ENCODE results near the gene C2CD5. TPM values are rescaled to one million over a fixed set of nuclear protein-coding genes. Genes with fewer than 3 reads are reported as not detected.
A peak's percentile ranks its signal among the peaks of the same experiment; 100 is the strongest.
"Not testable (repeated sequence)": the region's sequence is repeated elsewhere in the genome, so short reads cannot be mapped to it uniquely, and the experiment has no call there.

Gene C2CD5
- 27.3 and 37.7 TPM in 2 replicates for polyA plus RNA-seq (2014; cell fraction: cytosol; rRNA removed)
- 124 and 173 TPM in 2 replicates for polyA plus RNA-seq (2014; cell fraction: nucleus; rRNA removed)

DNA sequence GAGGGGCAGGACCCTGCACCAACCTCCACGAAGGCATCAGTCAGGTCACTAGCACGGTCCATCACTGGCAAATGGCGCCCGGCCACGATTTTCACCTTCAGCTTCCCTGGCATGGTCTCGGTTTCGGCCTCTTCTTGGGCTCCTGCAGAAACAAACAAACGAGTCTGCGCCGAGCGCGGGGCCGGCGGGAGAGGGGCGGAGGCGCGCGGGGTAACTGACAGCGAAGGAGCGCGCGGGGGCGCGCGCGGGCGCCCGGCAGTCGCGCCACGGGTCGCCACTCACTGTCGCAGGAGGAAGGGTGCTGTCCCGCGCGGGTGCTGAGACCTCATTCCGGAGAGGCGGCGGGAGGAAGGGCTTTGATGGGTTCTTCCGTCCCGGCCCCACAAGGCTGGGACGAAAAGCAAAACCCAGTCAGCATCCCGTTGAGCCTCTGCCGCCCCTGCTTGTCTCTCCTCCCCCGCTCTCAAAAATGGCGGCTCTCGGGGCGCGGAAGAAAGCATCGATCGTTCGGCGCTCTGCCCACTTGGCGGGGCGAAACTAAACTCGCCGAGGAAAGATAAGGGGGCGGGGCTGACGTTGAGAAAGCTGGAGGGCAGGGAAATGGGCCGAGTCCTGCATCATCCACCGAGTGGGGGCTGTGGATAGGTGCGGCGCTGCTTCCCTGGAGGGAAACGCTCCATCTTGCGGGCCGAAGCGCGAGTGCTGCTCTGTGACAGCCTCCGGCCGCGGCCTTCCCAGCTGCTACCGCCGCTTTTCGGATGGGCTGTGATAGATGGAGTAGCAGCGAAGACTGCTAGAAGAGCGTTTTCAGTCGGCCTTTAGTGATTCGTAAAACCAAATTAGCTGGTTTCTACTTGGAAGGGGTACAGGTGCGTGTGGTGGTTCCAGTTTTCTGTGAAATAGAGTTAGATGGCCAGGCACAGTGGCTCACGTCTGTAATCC is at the start of gene C2CD5:
Gene C2CD5 (minus strand): TSS at position 505 of the 942 bp plus-strand sequence. CDS start 392 bp downstream, at position 113.
- peak; percentile 99 for DNase-seq (ENCODE audit: low spot score)

DNA sequence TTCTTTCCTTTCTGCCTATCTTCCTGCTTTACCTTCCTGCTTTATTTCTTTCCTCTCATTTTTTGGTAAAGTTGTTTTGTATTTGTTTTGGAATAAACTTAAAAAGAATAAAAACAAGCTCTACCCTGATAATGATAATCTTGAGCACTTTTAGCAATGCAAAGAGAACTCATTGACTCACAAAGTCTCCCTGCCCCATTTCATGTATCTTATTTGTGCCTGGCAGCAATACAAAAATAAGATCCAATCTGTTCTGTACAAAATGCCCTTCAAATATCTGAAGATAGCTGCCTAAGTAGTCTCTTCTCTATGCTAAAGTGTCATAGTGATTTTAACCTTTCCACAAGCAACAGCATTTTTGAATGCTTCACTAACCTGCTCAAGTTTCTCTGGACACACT is 49.5 kb upstream of the C2CD5 start:
- DNase-seq (ENCODE audit: low spot score): no peak

- no peak for DNase-seq (ENCODE audit: low spot score)
These were observed 44.5 kb upstream of the C2CD5 start for GRCh38 chr12:22588817-22589216.

GRCh38 chr12:22578328-22578727 is 34.0 kb upstream of the C2CD5 start:
- DNase-seq (ENCODE audit: low spot score): no peak

DNA sequence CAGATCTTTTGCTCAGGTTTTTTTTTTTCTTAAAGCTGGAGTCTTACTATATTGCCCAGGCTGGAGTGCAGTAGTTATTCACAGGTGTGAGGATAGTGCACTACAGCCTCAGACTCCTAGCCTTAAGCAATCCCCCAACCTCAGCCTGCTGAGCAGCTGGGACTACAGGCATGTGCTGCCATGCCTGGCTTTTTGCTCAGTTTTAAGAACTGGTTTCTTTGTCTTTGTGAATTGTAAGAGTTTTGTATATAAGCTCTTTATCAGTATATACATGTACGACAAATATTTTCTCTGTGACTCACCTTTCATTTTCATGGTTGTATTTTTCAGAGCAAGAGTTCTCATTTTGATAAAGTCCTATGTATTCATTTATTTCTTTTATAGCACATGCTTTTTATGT is 33.3 kb upstream of the C2CD5 start:
- no peak for DNase-seq (ENCODE audit: low spot score)

GRCh38 chr12:22576473-22576872 is 32.1 kb upstream of the C2CD5 start:
- DNase-seq (ENCODE audit: low spot score): no peak

DNA sequence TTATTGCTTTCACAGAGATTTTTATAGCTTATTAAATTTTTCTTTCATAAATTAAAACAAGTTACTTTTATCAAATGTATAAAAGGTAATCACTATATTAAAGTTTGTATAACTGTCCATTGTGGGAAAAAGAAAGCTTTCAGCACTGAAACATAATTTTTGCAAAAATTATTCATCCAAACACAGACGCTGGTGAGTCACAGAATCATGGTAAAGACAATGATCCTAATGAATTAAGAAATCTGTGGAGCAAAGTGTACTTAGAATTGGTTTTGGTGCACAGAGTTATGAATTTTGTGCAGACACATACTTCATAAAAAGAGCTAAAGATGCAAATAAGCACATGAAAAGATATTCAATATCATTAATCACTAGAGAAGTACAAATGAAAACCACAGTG is 31.7 kb upstream of the C2CD5 start:
- no peak for DNase-seq (ENCODE audit: low spot score)

- no peak for DNase-seq (ENCODE audit: low spot score)
These were observed 30.6 kb upstream of the C2CD5 start for GRCh38 chr12:22574921-22575320.

DNA sequence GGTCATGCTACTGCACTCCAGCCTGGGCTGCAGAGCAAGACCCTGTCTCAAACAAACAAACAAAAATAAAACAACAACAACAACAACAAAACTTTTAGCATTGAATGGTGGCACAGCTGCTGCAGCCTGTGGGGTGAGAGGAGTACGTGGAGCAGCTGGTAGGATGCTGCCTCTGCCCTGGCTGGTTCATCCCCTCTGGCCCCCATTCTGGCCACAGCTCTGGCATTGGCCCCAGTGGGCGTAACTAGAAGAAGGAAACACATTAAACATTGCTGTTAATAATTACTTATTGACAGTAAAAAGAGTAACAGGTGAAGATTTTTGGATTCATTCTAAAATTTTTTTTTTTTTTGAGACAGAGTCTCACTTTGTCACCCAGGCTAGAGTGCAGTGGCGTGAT is 28.8 kb upstream of the C2CD5 start:
- no peak for DNase-seq (ENCODE audit: low spot score)

GRCh38 chr12:22569253-22569652 is 24.9 kb upstream of the C2CD5 start:
- no peak for DNase-seq (ENCODE audit: low spot score)

DNA sequence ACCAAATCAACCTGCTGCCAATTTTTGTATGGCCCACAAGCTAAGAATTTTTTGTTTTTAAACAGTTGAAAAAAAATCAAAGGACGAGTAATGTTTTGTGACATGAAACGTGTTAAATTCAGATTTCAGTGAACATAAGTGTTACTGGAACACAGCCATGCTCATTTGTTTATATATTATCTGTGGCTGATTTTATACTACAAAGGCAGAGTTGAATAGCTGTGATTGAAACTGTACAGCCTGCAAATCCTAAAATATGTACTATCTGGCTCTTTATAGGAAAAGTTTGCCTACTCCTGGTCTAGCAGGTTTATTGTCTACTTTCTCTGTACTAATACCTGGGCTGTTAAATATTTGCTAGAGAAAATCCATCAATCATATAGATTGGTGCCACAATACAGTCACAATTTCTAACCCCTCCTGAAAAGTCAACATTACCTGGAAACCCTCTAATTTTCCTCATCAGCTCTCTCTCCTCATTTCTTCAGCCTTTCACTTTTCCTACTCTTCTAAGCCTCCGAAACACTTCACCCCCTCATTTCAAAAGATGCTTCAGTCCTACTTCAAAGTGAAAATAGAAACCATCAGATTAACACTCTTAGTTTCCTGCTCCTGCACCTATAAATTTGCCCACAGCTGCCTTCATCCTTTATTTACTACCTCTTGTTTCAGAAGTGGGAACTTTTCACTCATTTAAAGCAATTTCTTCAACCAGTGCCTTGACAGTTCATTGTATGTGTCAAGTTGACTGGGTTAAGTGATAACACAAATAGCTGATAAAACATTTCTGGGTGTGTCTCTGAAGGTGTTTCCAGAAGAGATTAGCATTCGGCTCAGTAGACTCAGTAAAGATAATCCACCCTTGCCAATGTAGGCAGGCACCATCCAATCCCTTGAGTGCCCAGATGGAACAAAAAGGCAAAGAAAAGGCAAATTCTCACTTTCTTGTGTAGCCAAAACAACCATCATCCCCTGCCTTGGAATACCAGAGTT is 18.0 kb upstream of the C2CD5 start:
- DNase-seq (ENCODE audit: low spot score): no peak

DNA sequence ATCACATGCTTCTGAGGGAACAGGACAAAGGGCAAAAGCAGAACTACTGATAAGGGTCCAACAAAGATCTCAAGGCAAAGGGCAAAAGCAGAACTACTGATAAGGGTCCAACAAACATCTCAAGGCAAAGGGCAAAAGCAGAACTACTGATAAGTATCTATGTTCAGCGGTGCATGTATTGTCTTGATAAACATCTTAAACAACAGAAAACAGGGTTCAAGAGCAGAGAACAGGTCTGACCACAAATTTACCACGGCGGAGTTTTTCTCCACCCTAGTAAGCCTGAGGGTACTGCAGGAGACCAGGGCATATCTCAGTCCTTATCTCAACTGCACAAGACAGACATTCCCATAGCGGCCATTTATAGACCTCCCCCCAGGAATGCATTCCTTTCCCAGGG is 10.4 kb upstream of the C2CD5 start:
- not testable (repeated sequence) for DNase-seq (ENCODE audit: low spot score)

DNA sequence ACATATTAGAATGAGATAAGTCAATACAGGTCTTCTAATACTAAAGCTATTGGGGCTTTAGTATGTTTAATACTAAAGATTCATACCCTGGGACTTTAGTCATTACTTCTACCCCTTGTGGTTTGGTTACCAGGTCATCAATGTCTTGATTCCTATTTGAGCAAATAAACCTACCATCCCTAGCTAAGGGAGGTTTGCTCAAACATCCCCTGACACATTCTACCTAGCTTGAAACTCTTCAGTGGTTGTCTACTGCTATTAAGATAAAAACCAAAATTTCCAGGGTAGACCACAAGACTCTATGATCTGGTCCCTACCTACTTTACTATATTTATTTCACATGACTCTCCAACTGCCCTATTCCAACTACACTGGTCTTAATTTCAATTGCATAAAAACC is 7.3 kb upstream of the C2CD5 start:
- DNase-seq (ENCODE audit: low spot score): no peak

GRCh38 chr12:22545255-22545654 is 913 bp upstream of the C2CD5 start:
- DNase-seq (ENCODE audit: low spot score): no peak

- DNase-seq (ENCODE audit: low spot score): peak; percentile 66
These were observed 900 bp downstream of the C2CD5 start for GRCh38 chr12:22543246-22544037.

GRCh38 chr12:22541496-22542155 is 2.7 kb downstream of the C2CD5 start:
- no peak for DNase-seq (ENCODE audit: low spot score)

DNA sequence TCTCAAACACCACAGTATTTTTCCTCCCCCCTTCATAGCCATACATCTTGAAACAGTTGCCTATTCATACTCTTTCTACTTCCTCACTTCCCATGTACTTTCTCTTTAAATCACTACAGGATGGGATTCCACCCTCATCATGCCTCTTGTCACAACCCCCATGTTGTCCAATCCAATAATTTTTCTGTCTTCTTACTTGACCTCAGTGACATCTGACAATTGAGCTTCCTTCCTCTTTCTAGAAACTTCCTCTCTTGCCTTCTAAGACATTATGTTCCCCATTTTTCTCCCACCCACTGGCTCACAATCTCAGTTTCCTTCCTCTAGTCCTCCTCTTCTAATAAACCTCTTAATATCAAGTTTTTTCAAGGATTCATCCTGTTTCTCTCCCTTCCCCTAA is 5.3 kb downstream of the C2CD5 start:
- DNase-seq (ENCODE audit: low spot score): no peak

GRCh38 chr12:22538311-22538710 is 6.0 kb downstream of the C2CD5 start:
- no peak for DNase-seq (ENCODE audit: low spot score)

GRCh38 chr12:22536971-22537544 is 7.3 kb downstream of the C2CD5 start:
- no peak for DNase-seq (ENCODE audit: low spot score)

DNA sequence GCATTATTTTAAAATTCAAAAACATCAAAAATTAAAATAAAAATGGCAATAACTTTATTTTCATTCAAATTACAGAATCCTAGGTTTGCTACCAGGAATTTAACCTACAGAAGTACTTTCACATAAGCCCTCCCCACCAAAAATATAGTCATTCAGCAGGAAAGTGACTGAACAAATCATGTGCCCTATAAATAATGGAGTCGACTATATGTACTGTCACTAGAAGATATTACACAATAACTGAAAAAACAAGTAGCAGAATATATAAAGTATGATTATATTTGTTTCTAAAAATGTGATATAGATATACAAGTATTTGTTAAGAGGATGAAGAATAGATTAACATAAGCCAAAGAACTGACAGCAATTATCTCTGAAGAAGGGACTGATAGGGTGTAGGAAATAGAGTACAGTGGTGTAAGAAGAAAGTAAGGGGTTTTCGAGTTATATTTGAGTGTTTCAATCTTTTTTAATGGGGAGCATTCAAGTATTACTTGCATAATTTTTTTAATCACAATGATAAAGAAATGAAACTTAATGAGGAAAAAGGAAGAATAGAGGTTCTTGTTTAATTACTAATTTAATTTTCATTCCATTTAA is 7.9 kb downstream of the C2CD5 start:
- DNase-seq (ENCODE audit: low spot score): no peak
